Measurements from ENCODE around the gene TPCN2.

The TPCN2 gene

GRCh38 chr11:69108030-69108429 lies 59.3 kb downstream of the TPCN2 start:
- DNase-seq (ENCODE audit: low read depth in 1 of 2, low spot score in 1 of 2), result no peak

- DNase-seq (ENCODE audit: low read depth in 1 of 2, low spot score in 1 of 2), result no peak
Measured at GRCh38 chr11:69108559-69108958, 59.8 kb downstream of the TPCN2 start.

- no peak for DNase-seq (ENCODE audit: low read depth in 1 of 2, low spot score in 1 of 2)
Measured at GRCh38 chr11:69109101-69109500, 60.4 kb downstream of the TPCN2 start.

- DNase-seq (ENCODE audit: low read depth in 1 of 2, low spot score in 1 of 2), result no peak
Measured at GRCh38 chr11:69110451-69110850, 61.7 kb downstream of the TPCN2 start.

GRCh38 chr11:69111624-69112542 lies 63.2 kb downstream of the TPCN2 start:
- DNase-seq (ENCODE audit: low read depth in 1 of 2, low spot score in 1 of 2), result no peak

GRCh38 chr11:69113226-69113625 lies 64.5 kb downstream of the TPCN2 start:
- no peak for DNase-seq (ENCODE audit: low read depth in 1 of 2, low spot score in 1 of 2)

- no peak for DNase-seq (ENCODE audit: low read depth in 1 of 2, low spot score in 1 of 2)
Measured at GRCh38 chr11:69113646-69114340, 65.1 kb downstream of the TPCN2 start.

- no peak for DNase-seq (ENCODE audit: low read depth in 1 of 2, low spot score in 1 of 2)
Measured at GRCh38 chr11:69114362-69114761, 65.6 kb downstream of the TPCN2 start.

GRCh38 chr11:69114811-69115523 lies 66.2 kb downstream of the TPCN2 start:
- no peak for DNase-seq (ENCODE audit: low read depth in 1 of 2, low spot score in 1 of 2)

- DNase-seq (ENCODE audit: low read depth in 1 of 2, low spot score in 1 of 2), result no peak
Measured at GRCh38 chr11:69115586-69116560, 67.1 kb downstream of the TPCN2 start.

- DNase-seq (ENCODE audit: low read depth in 1 of 2, low spot score in 1 of 2), result no peak
Measured at GRCh38 chr11:69116671-69117070, 67.9 kb downstream of the TPCN2 start.

- DNase-seq (ENCODE audit: low read depth in 1 of 2, low spot score in 1 of 2), result no peak
Measured at GRCh38 chr11:69119190-69119589, 70.5 kb downstream of the TPCN2 start.

- no peak for DNase-seq (ENCODE audit: low read depth in 1 of 2, low spot score in 1 of 2)
Measured at GRCh38 chr11:69120096-69120875, 71.6 kb downstream of the TPCN2 start.

GRCh38 chr11:69121021-69121420 lies 72.3 kb downstream of the TPCN2 start:
- no peak for DNase-seq (ENCODE audit: low read depth in 1 of 2, low spot score in 1 of 2)

GRCh38 chr11:69121621-69122325 lies 73.0 kb downstream of the TPCN2 start:
- no peak for DNase-seq (ENCODE audit: low read depth in 1 of 2, low spot score in 1 of 2)

GRCh38 chr11:69122326-69122629 lies 73.5 kb downstream of the TPCN2 start:
- no peak for DNase-seq (ENCODE audit: low read depth in 1 of 2, low spot score in 1 of 2)

- DNase-seq (ENCODE audit: low read depth in 1 of 2, low spot score in 1 of 2), result peak in 1 of 2 donors; percentile 67
Measured at GRCh38 chr11:69122630-69123431, 74.1 kb downstream of the TPCN2 start.

Data from stimulated activated CD4-positive, alpha-beta T cell treated with anti-CD3 and anti-CD28 coated beads, Interleukin-15, amount 100 ng/mL, for 1 hour (primary cell).